ENCODE results near the gene RBM15. TPM values are rescaled to one million over a fixed set of nuclear protein-coding genes. Genes with fewer than 3 reads are reported as not detected.

Gene RBM15
- total and polyA plus RNA-seq, 2 experiments from 2014 or later = 8.5 to 73.4 TPM

DNA sequence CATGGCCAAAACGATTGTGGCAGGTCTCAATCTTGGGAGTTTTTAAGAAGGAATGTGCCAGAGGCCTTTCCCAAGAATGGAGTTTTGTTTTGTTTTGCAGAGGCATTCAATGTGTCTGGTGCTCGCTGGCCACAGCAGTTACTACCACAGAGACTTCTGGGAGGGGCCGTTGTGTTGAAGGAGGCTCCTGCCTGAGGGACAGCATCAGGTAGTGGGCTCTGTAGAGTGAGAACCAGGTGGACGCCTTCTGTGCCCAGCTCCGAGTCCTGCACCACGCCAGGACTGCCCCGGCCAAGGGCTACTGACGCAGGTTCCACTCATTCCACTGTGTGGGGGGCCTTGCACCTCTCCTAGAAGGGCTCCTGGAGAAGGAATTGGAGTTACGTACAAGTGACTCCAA, 44.9 kb upstream of the RBM15 start:
- no peaks in the 10 kb centered on the region for H3K4me1 ChIP-seq (ENCODE audit: low read depth)
- no peak for TF ChIP-seq CTCF (IDR thresholded peaks at IDR 0.05; ENCODE audit: low read depth, low read length)
- no peak overlapping the region for H3K4me3 ChIP-seq
- no peaks in the 10 kb centered on the region for H3K36me3 ChIP-seq
- H3K27me3 ChIP-seq = peaks cover 4% of the 10 kb centered on the region
- H3K9me3 ChIP-seq (ENCODE audit: low read depth) = no peaks in the 10 kb centered on the region
- H3K27ac ChIP-seq = no peak overlapping the region
- DNase-seq (ENCODE audit: low read depth in 1 of 2, low spot score in 1 of 2) = no peak

DNA sequence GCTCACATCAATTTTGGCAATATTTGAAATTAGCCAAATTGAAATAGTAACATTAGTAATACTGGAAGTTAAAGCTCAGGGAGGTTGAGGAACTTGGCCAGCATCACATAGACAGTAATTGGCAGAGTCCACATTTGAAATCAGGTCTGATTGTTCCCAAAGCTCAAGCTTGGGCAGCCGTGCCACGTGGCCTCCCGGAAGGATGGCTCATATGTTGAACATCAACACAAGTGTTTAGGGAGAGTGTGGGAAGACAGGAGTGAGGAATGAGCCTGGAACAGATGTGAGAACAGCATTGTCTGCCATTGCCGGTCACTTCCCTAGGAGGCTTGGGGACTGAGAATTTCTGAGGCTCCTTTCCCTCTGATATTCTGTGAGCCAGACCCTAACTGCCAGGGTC, 40.2 kb upstream of the RBM15 start:
- Histone ChIP-seq H3K27me3 (peaks cover 7% of the 10 kb centered on the region), H3K4me1 (ENCODE audit: low read depth) (no peaks in the 10 kb centered on the region), H3K36me3 (no peaks in the 10 kb centered on the region), H3K27ac (no peak overlapping the region), H3K9me3 (ENCODE audit: low read depth) (no peaks in the 10 kb centered on the region), H3K4me3 (no peak overlapping the region)
- no peak for DNase-seq (ENCODE audit: low read depth in 1 of 2, low spot score in 1 of 2)
- TF ChIP-seq CTCF (IDR thresholded peaks at IDR 0.05; ENCODE audit: low read depth, low read length) = no peak

DNA sequence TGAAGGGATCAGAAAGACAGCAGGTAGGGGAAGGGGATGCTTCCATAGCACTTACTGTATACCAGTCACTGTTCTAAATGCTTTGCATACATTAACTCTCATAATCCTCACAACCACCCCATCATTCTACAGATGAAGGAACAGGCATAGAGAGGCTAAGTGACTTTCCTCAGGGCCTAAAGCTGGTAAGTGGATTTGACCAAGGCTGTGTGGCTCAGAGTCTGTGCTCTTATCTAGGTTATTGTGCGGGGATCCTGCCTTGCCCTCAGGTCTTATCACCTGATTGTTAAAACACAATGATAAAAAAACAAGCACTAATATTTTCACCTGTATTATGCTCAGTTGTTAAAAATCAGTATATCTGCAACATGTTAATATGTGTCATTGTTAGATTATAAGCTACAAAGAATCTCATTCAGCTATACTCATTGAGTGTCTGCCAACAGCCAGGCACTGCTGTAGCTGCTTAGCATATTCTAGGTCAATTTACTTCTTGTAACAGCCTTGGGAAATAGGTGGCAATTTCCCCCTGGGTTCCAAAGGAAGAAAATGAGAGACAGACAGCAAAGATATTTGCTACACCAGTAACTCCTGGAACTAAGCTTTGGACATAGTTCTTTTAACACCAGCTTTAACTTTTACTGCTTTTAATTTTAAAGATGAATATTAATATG, 38.6 kb upstream of the RBM15 start:
- H3K27ac ChIP-seq = no peak overlapping the region
- no peak for TF ChIP-seq CTCF (IDR thresholded peaks at IDR 0.05; ENCODE audit: low read depth, low read length)
- peaks cover 7% of the 10 kb centered on the region for H3K27me3 ChIP-seq
- H3K36me3 ChIP-seq = no peaks in the 10 kb centered on the region
- H3K4me3 ChIP-seq = no peak overlapping the region
- H3K9me3 ChIP-seq (ENCODE audit: low read depth) = no peaks in the 10 kb centered on the region
- H3K4me1 ChIP-seq (ENCODE audit: low read depth) = no peaks in the 10 kb centered on the region
- DNase-seq (ENCODE audit: low read depth in 1 of 2, low spot score in 1 of 2) = no peak

DNA sequence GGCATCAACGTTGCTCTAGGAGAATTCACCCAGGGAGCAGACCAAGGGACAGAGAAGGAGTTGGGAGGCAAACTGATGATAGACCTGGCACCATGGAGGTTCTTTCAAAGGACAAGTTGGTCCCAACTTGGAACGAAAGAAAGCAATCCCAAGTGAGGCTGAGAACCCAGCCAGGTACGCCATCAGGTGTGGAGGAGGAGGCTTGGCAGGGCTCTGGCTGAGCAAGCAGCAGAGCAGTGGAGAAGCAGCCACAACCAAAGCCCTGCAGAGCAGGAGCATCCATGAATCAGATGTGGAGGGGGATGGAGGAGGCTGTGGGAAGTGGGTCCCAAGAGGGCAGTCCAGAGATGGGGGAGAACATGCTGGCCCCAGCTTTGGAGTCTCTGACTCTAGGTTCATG, 36.3 kb upstream of the RBM15 start:
- TF ChIP-seq CTCF (IDR thresholded peaks at IDR 0.05; ENCODE audit: low read depth, low read length) = no peak
- peaks cover 3% of the 10 kb centered on the region for H3K27me3 ChIP-seq

GRCh38 chr1:110305900-110306420, 33.2 kb upstream of the RBM15 start:
- H3K4me3 ChIP-seq = no peak overlapping the region
- H3K27ac ChIP-seq = no peak overlapping the region
- H3K36me3 ChIP-seq = no peaks in the 10 kb centered on the region
- no peaks in the 10 kb centered on the region for H3K9me3 ChIP-seq (ENCODE audit: low read depth)
- no peak for TF ChIP-seq CTCF (IDR thresholded peaks at IDR 0.05; ENCODE audit: low read depth, low read length)
- H3K27me3 ChIP-seq = peaks cover 3% of the 10 kb centered on the region
- DNase-seq (ENCODE audit: low read depth in 1 of 2, low spot score in 1 of 2) = no peak
- peaks cover 7% of the 10 kb centered on the region for H3K4me1 ChIP-seq (ENCODE audit: low read depth)

More for the DNA sequence above, 36.3 kb upstream of the RBM15 start:
- Histone ChIP-seq H3K27ac (no peak overlapping the region), H3K4me3 (no peak overlapping the region), H3K36me3 (no peaks in the 10 kb centered on the region), H3K9me3 (ENCODE audit: low read depth) (no peaks in the 10 kb centered on the region), H3K4me1 (ENCODE audit: low read depth) (no peaks in the 10 kb centered on the region)
- no peak for DNase-seq (ENCODE audit: low read depth in 1 of 2, low spot score in 1 of 2)
